Parathyroid adenoma (tissue), 2 donors: ENCODE results near the gene TRAF1.

ENCODE experiments used
- H2AFZ ChIP-seq: fragments of 300-600 bp; sonication (generic); one replicate; pipeline ENCODE4 v1.7.0; 2017; ENCODE audit warnings: antibody characterized with exemption, mild to moderate bottlenecking
- H3K27ac ChIP-seq: fragments of 300-600 bp; sonication (generic); one replicate; pipeline ENCODE4 v1.7.0; 2017
- H3K27me3 ChIP-seq: fragments of 300-600 bp; sonication (generic); one replicate; pipeline ENCODE4 v1.7.0; 2017; ENCODE audit warnings: low read length; ENCODE audit not compliant: control insufficient read depth, insufficient read depth
- H3K36me3 ChIP-seq: fragments of 300-600 bp; sonication (generic); one replicate; pipeline ENCODE4 v1.7.0; 2017; ENCODE audit warnings: low read length; ENCODE audit not compliant: control insufficient read depth, insufficient read depth
- H3K4me1 ChIP-seq: fragments of 300-600 bp; sonication (generic); one replicate; pipeline ENCODE4 v1.7.0; 2017; ENCODE audit warnings: control low read depth
- H3K4me2 ChIP-seq: fragments of 300-600 bp; sonication (generic); one replicate; pipeline ENCODE4 v1.7.0; 2017; ENCODE audit warnings: low read length
- H3K4me3 ChIP-seq: fragments of 300-600 bp; sonication (generic); one replicate; pipeline ENCODE4 v1.7.0; 2017; ENCODE audit warnings: low read depth, low read length
- H3K79me2 ChIP-seq: fragments of 300-600 bp; sonication (generic); one replicate; pipeline ENCODE4 v1.7.0; 2017; ENCODE audit warnings: control low read depth
- H3K9ac ChIP-seq: fragments of 300-600 bp; sonication (generic); one replicate; pipeline ENCODE4 v1.7.0; 2017; ENCODE audit warnings: mild to moderate bottlenecking
- H3K9me3 ChIP-seq: fragments of 300-600 bp; sonication (generic); one replicate; pipeline ENCODE4 v1.7.0; 2017; ENCODE audit warnings: low read length; ENCODE audit not compliant: control insufficient read depth
- TF ChIP-seq, protein P1 (sequence below): fragments of 300-600 bp; sonication (generic); IDR thresholded peaks from one replicate; pipeline ENCODE4 v1.7.0; 2017; ENCODE audit warnings: antibody characterized with exemption, mild to moderate bottlenecking
- donor health status: primary hyperparathyroidism.

TRAF1 gene

DNA sequence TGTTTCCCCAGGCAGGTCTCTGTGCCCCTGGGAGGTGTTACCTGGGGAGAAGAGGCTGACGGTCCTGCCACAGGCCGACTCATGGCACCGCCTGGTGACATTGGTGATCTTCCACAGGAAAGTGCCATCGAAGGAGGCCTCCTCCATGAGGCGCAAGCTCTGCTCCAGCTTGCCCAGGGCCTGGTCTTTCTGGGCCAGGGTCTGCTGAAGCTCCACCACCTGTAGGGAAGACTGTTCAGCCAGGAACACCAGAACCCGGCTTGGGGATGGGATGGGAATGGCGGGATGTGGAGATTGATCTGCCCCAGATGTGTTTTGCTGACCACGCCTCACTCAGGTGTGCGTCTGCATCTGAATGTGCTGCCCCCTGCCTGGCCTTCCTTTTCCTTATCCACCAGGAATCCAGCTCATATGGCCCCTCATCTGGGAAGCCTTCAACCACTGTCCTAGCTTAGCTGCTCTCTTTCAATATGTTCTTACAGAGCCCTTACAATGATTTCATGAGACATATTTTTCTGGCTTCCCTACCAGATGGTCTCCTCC lies 15.2 kb downstream of the TRAF1 start:
- Histone ChIP-seq H3K36me3 (no peaks in the 10 kb centered on the region), H3K4me3 (no peak overlapping the region), H3K79me2 (no peaks in the 10 kb centered on the region), H3K9me3 (no peaks in the 10 kb centered on the region), H3K4me1 (no peaks in the 10 kb centered on the region), H2AFZ (no peak overlapping the region), H3K27ac (no peak overlapping the region), H3K9ac (no peak overlapping the region), H3K4me2 (no peak overlapping the region), H3K27me3 (no peaks in the 10 kb centered on the region)
- TF ChIP-seq, protein P1, sequence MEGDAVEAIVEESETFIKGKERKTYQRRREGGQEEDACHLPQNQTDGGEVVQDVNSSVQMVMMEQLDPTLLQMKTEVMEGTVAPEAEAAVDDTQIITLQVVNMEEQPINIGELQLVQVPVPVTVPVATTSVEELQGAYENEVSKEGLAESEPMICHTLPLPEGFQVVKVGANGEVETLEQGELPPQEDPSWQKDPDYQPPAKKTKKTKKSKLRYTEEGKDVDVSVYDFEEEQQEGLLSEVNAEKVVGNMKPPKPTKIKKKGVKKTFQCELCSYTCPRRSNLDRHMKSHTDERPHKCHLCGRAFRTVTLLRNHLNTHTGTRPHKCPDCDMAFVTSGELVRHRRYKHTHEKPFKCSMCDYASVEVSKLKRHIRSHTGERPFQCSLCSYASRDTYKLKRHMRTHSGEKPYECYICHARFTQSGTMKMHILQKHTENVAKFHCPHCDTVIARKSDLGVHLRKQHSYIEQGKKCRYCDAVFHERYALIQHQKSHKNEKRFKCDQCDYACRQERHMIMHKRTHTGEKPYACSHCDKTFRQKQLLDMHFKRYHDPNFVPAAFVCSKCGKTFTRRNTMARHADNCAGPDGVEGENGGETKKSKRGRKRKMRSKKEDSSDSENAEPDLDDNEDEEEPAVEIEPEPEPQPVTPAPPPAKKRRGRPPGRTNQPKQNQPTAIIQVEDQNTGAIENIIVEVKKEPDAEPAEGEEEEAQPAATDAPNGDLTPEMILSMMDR = no peak

GRCh38 chr9:120910643-120911042 lies 16.0 kb downstream of the TRAF1 start:
- H2AFZ ChIP-seq = no peak overlapping the region
- H3K4me2 ChIP-seq = no peak overlapping the region
- no peaks in the 10 kb centered on the region for H3K4me1 ChIP-seq
- TF ChIP-seq, protein P1 = no peak
- H3K9me3 ChIP-seq = no peaks in the 10 kb centered on the region
- no peaks in the 10 kb centered on the region for H3K36me3 ChIP-seq
- H3K79me2 ChIP-seq = no peaks in the 10 kb centered on the region
- no peak overlapping the region for H3K9ac ChIP-seq
- H3K27ac ChIP-seq = no peak overlapping the region
- H3K4me3 ChIP-seq = no peak overlapping the region
- H3K27me3 ChIP-seq = no peaks in the 10 kb centered on the region

DNA sequence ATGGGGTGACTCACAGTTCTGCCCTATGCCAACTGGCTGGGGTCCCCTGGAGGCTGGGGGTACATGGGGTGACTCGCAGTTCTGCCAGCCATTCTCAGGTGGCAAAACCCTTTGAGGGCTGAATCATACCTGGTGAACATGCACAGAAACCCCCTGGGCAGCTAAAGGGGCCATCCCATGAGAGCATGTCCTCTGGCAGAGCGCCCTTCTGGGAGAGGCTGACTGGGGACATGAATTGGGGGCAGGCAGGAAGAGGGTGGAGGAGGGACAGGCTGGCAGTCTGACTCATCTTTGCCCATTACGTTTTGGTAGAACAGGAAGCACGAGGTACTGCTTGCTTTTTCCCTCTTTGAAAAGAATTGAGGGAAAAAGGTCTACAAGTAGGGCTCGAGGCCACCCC lies 16.7 kb downstream of the TRAF1 start:
- Histone ChIP-seq H3K9me3 (no peaks in the 10 kb centered on the region), H3K79me2 (no peaks in the 10 kb centered on the region), H2AFZ (no peak overlapping the region), H3K27ac (no peak overlapping the region), H3K27me3 (no peaks in the 10 kb centered on the region), H3K36me3 (no peaks in the 10 kb centered on the region), H3K4me1 (no peaks in the 10 kb centered on the region), H3K9ac (no peak overlapping the region), H3K4me3 (no peak overlapping the region), H3K4me2 (no peak overlapping the region)
- TF ChIP-seq, protein P1 = no peak

GRCh38 chr9:120905315-120906164 lies 21.1 kb downstream of the TRAF1 start:
- H3K36me3 ChIP-seq = no peaks in the 10 kb centered on the region
- no peaks in the 10 kb centered on the region for H3K4me1 ChIP-seq
- H3K9me3 ChIP-seq = no peaks in the 10 kb centered on the region
- H3K9ac ChIP-seq = no peak overlapping the region
- H3K27ac ChIP-seq = no peak overlapping the region
- no peak overlapping the region for H2AFZ ChIP-seq
- no peak overlapping the region for H3K4me3 ChIP-seq
- H3K4me2 ChIP-seq = no peak overlapping the region
- H3K79me2 ChIP-seq = no peaks in the 10 kb centered on the region
- TF ChIP-seq, protein P1 = no peak
- no peaks in the 10 kb centered on the region for H3K27me3 ChIP-seq

DNA sequence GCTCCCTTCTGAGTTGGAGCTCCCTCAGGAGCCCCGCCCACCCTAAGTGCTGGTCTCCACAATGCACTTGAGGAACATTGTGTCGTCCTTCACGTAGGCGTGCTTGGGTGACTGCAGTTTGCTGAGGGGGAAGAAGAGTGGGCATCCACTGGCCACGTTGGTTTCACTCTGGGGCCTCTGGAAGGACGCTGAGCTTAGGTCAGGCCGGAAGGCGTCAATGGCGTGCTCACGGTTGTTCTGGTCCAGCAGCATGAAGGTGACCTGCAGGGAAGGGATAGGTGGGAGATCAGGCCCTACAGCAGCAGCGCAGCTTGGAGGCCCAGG lies 21.7 kb downstream of the TRAF1 start:
- no peak overlapping the region for H2AFZ ChIP-seq
- no peak overlapping the region for H3K4me3 ChIP-seq
- H3K9ac ChIP-seq = no peak overlapping the region
- no peaks in the 10 kb centered on the region for H3K9me3 ChIP-seq
- no peaks in the 10 kb centered on the region for H3K36me3 ChIP-seq
- H3K4me2 ChIP-seq = no peak overlapping the region
- H3K79me2 ChIP-seq = no peaks in the 10 kb centered on the region
- H3K27me3 ChIP-seq = no peaks in the 10 kb centered on the region
- TF ChIP-seq, protein P1 = no peak
- H3K4me1 ChIP-seq = no peaks in the 10 kb centered on the region
- H3K27ac ChIP-seq = no peak overlapping the region
